HG02840 (cell line): Measurements from ENCODE around the gene SLC9C1.

Experiments used
- ATAC-seq: cut with Tn5 transposase; IDR thresholded peaks from one replicate; pipeline ENCODE4 v1.9.1; 2021; ENCODE audit warnings: mild to moderate bottlenecking, moderate library complexity, moderate number of reproducible peaks; ENCODE audit not compliant: unreplicated experiment, low FRiP score

The SLC9C1 gene

DNA sequence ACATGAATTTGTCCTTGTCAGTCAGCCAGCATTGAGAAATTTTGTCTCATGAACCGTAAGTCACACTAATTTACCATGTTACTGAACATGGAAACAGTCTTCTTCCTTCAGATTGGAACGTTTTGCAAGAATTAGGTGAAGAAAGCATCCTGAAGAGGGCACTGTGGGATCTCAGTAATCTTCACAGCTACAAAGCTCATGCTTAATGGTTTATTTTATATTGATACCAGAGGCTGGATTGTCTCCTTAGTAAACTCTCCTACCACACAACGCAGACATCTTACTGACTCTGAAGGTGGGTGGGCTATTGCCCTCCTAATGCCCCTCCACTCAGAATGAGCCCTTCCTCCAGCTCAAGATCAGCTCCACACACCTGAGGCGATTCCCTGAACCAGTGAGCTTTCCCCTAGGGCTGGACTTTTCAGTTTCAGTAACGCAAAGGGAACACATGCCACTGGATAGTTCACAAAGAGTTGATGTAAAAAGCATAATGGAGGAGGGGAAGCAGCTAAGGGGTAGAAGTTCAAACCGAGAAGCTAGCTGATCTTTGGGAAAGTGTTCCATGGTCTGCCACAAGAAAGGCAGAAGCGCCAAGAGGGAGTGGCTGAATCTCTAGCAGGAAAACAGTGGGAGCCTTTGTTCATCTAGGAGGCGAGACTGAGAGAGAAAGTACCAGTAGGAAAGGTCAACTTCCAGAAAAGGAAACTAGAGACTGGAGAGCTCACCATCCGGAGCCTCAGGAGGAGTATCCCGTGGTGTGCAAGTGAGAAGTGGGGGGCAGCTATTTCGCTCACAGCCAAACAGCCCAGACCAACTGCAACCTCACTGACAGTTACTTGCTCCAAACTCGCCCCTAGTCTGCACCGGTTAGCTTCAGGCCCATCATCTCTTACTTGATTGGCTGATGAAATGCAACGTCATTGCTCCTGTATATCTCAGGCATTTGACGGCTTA is at the start of gene SLC9C1:
Gene SLC9C1 (minus strand): TSS at position 849 of the 954 bp plus-strand sequence. CDS start 7,425 bp downstream, outside the sequence.
- no peak for ATAC-seq

- ATAC-seq, result no peak
Measured at GRCh38 chr3:112341386-112341785, 47.4 kb upstream of the SLC9C1 start.

DNA sequence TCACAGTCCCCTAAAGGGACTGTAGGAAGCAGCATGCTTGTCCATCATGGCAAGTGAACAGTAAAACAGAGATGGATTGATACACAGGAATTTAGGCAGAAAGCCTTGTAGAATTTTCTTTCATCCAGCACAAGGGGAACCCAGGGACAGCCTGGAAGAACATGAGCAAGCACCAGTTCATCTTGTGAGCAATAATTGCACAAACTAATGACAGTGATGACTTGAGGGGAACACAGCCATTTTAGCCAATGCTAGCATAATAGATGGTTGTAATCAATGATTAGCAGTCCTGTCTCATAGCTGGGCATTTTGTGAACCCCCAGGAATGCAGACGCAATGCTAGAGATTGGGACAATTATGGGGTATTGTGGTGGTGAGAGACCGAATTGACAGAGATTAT is 45.6 kb upstream of the SLC9C1 start:
- ATAC-seq, result no peak

- no peak for ATAC-seq
Measured at GRCh38 chr3:112339134-112339533, 45.1 kb upstream of the SLC9C1 start.

- no peak for ATAC-seq
Measured at GRCh38 chr3:112338727-112339056, 44.7 kb upstream of the SLC9C1 start.

DNA sequence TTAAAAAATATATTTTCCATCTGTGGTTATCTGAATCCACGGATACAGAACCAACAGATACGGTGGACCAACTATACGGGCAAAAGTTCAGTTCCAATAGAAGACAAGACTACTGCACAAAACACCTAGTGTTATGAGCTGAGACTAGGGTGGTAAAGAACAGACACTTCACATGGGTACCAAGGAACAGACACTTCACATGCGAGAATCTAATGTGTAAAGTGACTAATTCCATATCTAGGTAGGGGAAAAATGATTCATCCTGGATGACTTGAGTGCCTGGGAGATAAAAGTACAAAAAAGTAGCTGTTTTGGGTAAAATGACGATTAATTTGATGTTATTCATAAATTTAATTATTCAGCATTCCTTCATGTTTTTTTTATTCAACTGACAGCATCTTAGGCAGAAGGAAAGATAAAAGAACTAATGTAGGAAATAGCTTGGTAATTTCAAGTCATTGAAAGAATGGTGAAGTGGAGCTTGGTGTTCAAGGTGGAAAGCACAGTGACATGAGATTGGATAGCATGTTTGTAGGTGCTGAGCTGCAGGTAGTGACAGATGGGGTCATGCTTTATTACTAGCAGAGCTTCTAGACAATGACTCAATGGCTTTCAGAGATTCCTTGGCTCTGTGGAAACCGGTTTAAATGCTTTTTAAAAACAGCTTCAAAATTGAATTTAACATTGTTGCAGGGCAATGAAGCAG is 44.2 kb upstream of the SLC9C1 start:
- no peak for ATAC-seq

DNA sequence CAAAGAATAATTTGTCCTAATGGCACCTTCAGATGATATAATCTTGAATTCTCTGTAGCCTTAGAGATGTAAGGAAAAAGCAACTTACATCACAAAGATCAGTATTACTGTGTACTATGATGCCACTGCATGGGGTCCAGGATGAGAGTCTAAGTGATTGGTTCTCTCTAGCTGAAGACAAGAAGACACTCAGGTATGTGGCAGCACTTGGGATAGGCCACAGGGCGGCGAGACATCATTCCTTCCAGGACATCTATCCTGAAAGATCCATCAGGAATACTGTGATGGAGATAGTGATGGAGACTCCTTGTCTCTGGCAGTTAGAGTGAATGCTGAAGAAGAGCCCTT is 41.4 kb upstream of the SLC9C1 start:
- no peak for ATAC-seq

DNA sequence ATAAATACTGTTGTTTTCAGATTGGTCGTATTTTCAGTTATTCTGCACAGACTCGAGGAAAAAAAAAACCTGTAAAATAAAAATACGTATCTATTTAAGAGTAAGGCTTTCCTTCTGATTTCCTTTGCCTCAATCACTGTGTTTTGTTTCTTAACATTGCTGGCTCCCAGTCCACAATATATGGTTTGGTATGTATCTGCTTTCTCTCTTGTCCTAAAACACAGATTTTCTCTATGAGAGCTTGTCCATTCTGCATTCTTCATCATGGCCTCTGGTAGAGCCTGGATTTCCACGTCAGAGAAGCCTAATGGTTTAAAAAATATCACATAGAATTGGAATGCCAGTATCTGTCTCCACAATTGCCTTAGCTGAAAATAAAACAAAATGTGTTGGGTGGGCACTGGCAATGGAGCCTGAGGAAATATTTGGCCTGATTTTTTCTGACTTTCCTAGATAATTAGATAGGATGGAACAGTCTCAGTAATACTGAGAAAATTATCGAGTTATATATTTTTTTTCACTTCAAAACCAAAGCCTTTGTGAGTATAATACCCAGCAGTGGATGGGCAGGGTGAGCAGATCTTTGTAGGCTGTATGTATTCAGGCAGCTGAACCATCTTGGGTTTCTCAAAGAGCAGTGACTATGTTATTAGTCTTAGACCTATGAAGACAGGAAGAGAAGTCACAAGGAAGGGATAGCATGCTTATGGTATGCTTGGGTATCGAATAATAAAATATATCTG is 40.8 kb upstream of the SLC9C1 start:
- no peak for ATAC-seq

DNA sequence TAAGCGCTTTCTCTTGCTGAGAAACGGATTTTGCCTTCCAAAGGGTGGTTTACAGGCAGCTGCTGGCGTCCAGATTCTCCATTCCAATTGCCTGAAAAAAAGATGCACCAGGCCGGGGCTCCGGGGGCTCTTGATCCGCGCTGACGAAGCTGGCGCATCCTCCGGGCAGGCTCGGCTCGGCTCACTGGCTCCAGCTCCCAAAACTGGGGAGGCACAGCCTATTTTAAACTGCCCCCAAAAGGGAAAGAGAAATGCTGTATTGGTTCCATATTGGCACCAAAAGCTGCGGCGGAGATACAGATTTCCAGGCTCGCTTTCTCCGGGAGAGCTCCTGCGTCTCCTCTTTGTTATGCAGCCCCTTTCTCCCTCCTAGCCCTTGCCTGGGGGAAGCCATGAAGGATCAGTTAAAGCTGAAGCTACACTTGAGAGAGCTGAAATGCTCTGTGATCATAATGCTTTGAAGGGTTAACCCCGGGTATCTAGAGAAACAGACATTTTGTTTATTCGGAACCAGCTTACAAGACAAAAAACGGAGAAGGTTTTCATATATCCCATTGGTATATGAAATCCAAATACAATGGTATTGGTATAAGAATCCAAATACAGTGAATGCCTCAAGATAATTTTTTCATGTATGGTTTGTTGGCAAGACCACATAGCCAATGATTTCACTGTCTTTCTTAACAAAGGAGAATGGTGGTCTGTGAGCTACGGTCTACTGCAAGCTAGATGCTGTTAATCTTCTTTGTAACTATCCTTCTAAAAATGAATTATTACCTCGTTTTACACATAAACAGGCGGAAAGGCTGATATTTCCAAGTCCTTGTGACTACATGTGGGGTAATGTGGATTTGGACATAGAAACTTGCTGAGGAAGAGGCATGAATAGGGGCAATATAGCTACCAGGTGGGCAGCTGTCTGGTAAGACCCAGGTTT is 39.6 kb upstream of the SLC9C1 start:
- ATAC-seq, result peak; percentile 46

DNA sequence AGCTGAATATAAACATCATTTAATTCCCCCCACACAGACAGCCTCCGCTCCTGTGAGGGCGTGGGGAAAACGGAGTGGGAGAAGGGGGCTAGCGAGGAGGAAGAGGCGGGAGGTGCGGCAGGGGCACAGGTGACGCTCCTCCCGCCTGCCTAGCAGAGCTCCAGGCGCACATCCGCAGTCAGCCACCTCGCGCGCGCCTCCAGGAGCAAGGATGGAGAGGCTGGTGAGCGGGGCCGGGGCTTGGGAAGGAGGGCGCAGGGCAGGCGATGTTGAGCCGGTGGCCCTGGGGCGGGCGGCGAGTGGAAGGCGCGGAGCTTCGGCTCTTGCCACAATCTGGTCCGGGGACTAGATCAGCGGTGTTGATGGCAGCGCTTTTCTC is 39.0 kb upstream of the SLC9C1 start, which contains the start of gene CD200:
Gene CD200 (plus strand): TSS at position 155 of the 379 bp plus-strand sequence. CDS start 57 bp downstream, at position 212.
- peak; percentile 49 for ATAC-seq

DNA sequence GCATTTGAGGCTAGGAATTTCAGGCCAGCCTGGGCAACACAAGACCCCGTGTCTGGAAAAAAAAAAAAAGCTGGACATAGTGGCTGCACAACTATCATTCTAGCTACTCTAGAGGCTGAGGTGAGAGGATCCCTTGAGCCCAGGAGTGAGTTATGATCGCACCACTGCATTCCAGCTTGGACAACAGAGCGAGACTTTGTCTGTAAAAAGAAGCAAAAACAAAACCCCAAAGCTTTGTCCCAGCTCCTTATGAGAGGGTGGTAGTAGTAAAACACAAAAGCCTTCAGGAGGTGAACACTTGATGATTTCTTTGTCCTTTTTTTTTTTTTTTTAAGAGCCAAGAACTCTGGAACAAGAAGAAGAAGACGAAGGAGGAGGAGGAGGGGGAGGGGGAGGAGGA is 37.8 kb upstream of the SLC9C1 start:
- ATAC-seq, result no peak

DNA sequence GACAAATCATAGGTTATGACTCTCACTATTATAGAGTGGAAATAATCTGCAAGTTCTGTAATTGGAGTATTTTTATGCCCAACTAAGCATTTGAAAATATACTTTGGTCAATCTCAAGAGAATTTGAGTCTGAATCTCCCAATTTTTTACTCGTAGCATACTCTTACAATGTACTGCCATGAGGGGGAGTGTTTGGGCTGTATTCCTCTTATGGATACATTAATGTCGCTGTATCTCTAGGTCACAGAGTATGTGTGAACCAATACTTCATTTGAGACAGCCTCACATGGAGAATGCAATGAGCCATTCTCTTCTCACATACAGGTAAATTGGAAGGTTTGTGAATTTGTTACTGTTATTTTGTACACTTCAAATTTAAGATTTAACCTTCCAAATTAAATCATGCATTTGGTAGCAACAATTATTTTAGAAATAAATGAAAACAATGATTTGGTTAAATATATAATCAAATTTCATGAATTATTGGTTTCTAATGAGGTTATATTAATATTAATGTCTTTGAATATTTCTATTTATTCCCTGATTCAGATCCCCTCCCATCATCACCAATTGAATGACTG is 33.4 kb upstream of the SLC9C1 start:
- peak; percentile 93 for ATAC-seq

GRCh38 chr3:112321867-112322652 is 28.0 kb upstream of the SLC9C1 start:
- no peak for ATAC-seq

- ATAC-seq, result no peak
Measured at GRCh38 chr3:112320691-112321090, 26.7 kb upstream of the SLC9C1 start.

DNA sequence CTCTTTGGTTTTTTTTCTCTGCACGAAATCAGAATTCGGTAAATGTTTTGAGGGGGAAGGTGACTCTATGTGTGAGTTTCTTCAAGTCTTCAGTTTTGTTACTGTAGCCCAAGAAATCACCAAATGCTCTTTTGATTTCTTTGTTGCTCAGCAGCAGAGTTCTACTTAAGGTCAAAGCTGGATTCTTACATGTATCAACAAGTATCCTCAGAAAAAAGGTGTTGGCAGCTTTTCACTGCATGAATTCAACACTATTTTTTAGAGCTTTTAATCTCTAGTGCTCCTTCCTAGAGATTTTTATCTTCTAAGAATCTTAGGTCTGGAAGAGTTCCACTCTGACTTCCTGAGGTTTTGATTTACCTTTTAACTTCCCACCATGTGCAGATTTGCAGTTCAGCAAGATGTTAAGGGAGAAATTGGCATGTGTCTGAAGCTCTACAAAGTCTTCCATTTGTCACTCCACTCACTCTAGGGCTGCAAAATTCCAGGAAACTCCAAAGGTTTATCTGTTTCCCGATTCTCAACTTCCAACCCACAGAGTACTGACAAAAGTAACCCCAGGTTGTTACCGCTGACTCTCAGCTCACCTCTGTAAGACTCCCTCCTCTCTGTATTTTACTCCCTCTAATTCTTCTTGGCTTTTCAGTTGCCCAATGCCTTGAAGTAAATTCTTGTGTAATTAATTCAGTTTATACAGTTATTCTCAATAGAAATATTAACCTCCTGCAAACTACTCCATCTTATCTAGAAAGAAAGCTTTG is 25.7 kb upstream of the SLC9C1 start:
- no peak for ATAC-seq

DNA sequence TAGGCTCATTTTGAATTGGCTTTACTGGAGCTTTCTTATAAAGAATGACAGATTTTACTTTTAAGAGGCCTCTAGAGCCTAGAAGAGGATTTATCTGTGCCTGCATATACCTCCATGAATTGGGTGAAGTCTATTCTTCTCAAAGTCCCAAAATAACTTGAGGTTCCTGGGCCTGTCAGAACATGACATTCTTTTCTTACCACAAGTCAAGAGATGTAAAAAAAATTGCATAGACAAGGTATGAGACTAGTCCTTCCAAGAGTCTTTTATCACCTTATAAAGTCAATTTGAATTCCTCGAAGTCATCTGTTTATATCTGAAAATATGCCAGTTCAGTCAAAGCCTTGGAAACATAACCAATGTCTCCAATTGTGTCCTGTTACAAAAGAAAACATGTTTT is 21.8 kb upstream of the SLC9C1 start:
- no peak for ATAC-seq

DNA sequence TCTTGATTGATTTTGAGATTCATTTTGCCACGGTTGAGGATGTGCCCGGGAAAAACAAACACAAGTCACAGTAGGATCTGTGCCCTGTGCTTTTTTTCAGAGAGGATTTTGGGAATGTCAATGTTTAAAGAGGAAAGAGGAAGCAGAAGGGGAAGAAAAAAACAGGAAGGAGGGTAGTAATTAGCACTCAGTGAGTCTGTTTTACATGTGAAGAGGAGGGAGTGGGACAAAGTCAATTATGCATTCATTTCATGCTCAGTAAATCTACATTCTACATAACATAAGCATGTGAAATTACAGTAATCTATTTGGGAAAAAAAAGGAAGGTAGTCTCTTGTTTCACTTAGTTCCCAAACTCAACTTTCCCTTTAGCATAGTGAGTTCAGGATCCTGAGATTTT is 20.6 kb upstream of the SLC9C1 start:
- no peak for ATAC-seq
